Keratinocyte (primary cell): ENCODE results near the gene JCAD. TPM values are rescaled to one million over a fixed set of nuclear protein-coding genes. Genes with fewer than 3 reads are reported as not detected.

Source experiments
- DNase-seq: peaks from one replicate; pipeline ENCODE4 v3.0.0-alpha.2; 2011; ENCODE audit warnings: low read depth, missing footprints, low spot score
- FAIRE-seq: peaks from 2 replicates; lab custom pipeline; 2011; peaks lifted over from hg19 to GRCh38; lab: Jason Lieb, UNC
- H2AFZ ChIP-seq: 2 replicates; pipeline ENCODE4 v1.6.0; 2012; ENCODE audit warnings: low read length, control low read depth, inconsistent platforms; ENCODE audit not compliant: control insufficient read depth
- H3K27ac ChIP-seq: 2 replicates; pipeline ENCODE4 v1.5.1; 2011; ENCODE audit warnings: low read length; ENCODE audit not compliant: control insufficient read depth, insufficient read depth
- H3K27me3 ChIP-seq: 3 replicates; pipeline ENCODE4 v1.6.0; 2011; ENCODE audit warnings: low read length; ENCODE audit not compliant: control insufficient read depth, insufficient read depth; ENCODE audit errors: extremely low read depth
- H3K36me3 ChIP-seq, 2 experiments: 2 replicates in 1 of 2; 3 replicates in 1 of 2; pipeline ENCODE4 v1.5.1; 2011; ENCODE audit warnings: low read length in 2 of 2, mild to moderate bottlenecking in 1 of 2; ENCODE audit not compliant: control insufficient read depth in 2 of 2, insufficient read depth in 2 of 2; ENCODE audit errors: extremely low read depth in 1 of 2
- H3K4me1 ChIP-seq: 3 replicates; pipeline ENCODE4 v1.5.1; 2011; ENCODE audit warnings: low read length; ENCODE audit not compliant: control insufficient read depth, insufficient read depth; ENCODE audit errors: extremely low read depth
- H3K4me2 ChIP-seq: 3 replicates; pipeline ENCODE4 v1.6.0; 2011; ENCODE audit warnings: low read depth, low read length; ENCODE audit not compliant: control insufficient read depth, insufficient read depth; ENCODE audit errors: extremely low read depth
- H3K4me3 ChIP-seq, 3 experiments: fragments of 200-600 bp in 1 of 3; sonication (generic) in 1 of 3; 2 replicates in 2 of 3; 3 replicates in 1 of 3; pipeline ENCODE4 v1.5.1; 2011 to 2016; ENCODE audit warnings: low read length in 3 of 3, mild to moderate bottlenecking in 3 of 3, control low read depth in 2 of 3, inconsistent platforms in 1 of 3, low read depth in 1 of 3, mixed read lengths in 1 of 3, mixed run types in 1 of 3, moderate library complexity in 1 of 3; ENCODE audit not compliant: control insufficient read depth in 2 of 3, insufficient read depth in 2 of 3; ENCODE audit errors: extremely low read depth in 1 of 3
- H3K79me2 ChIP-seq: 2 replicates; pipeline ENCODE4 v1.6.0; 2012; ENCODE audit warnings: low read length; ENCODE audit not compliant: control insufficient read depth, insufficient read depth
- H3K9ac ChIP-seq: 3 replicates; pipeline ENCODE4 v1.6.0; 2011; ENCODE audit warnings: low read length; ENCODE audit not compliant: control insufficient read depth, insufficient read depth; ENCODE audit errors: extremely low read depth
- H3K9me1 ChIP-seq: 3 replicates; pipeline ENCODE4 v1.6.0; 2011; ENCODE audit warnings: low read length; ENCODE audit not compliant: control insufficient read depth, insufficient read depth; ENCODE audit errors: extremely low read depth
- H3K9me3 ChIP-seq: 2 replicates; pipeline ENCODE4 v1.5.1; 2012; ENCODE audit warnings: low read depth, low read length; ENCODE audit not compliant: control insufficient read depth
- H4K20me1 ChIP-seq: 3 replicates; pipeline ENCODE4 v1.6.0; 2011; ENCODE audit warnings: low read length; ENCODE audit not compliant: control insufficient read depth, insufficient read depth; ENCODE audit errors: extremely low read depth
- EZH2 ChIP-seq: IDR thresholded peaks from one replicate; pipeline ENCODE4 v1.6.1; 2012; ENCODE audit warnings: inconsistent platforms, mild to moderate bottlenecking, low read length, moderate library complexity
- dilution Hi-C: fragments of 300-500 bp; cut with MboI; formaldehyde crosslinking; loops from one replicate; pipeline ENCODE4 v1.7.0; 2020; ENCODE audit warnings: low sequenced_read_pairs; ENCODE audit not compliant: extremely low pct_ligation_motif_present
- polyA plus RNA-seq, 5 experiments: library from polyadenylated mRNA; depleted of rRNA in 3 of 5; stranded (reverse) in 3 of 5; stranded (forward) in 1 of 5; unstranded in 1 of 5; fragments of >200 nt; gene quantifications; 1 replicate in 1 of 5; 2 replicates in 3 of 5; 3 replicates in 1 of 5; pipeline versions ENCODE4 v1.2.1 to v1.2.3, GENCODE V29; 2011 to 2012; ENCODE audit warnings: missing spikeins in 2 of 5, low read depth in 1 of 5, low replicate concordance in 1 of 5
- TF ChIP-seq, protein P1 (sequence below), 3 experiments: IDR thresholded peaks in 1 of 3; conservative IDR thresholded peaks in 1 of 3; optimal IDR thresholded peaks in 1 of 3; 2 replicates in 2 of 3; 3 replicates in 1 of 3; pipeline versions ENCODE3 to v1.5.1; 2011; ENCODE audit warnings: low read length in 3 of 3, mild to moderate bottlenecking in 3 of 3, moderate library complexity in 2 of 3, control low read depth in 1 of 3, inconsistent platforms in 1 of 3; ENCODE audit not compliant: insufficient read depth in 2 of 3; ENCODE audit errors: extremely low read depth in 1 of 3

Gene JCAD
- polyA plus RNA-seq, 1 donor (not counting 4 experiments of a cell fraction or from before 2014, with no cell fraction given) = 0.10 TPM

DNA sequence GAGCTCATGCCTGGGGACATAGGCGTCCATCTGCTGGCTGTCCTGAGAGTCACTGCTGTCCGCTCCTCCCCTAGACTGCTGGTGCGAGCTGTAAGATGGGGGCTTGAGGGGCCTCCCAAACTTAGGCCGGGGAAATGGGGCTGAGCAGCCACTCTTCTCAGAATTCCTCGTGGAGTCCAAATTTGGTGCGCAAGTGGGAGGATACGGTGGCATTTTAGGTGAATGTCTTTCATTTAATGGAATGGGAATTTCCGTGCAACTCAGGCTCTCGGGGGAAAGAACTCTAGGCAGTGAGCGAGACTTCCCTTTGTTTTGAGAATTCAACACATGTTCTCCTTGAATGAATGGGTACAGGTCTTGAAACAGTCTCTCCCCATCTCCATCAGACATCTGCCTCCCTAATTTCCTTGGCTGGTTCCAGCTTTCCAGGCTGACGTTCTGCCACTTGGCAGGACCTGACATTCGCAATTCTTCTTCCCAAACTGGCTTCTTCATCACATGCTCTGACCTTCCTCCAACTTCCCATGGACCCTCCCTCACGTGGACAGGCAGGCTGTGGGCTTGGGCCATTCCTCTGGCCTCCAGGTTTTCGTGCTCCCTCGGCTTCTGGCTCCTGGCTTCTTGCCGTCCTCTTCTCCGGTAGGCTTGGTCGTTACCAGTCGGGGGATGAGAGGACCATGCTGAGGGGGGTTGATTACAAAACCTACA, 30.1 kb downstream of the JCAD start:
- no peak overlapping the region for H3K4me2 ChIP-seq
- dilution Hi-C loops = no loop called here
- no peaks in the 10 kb centered on the region for H3K9me1 ChIP-seq
- H3K79me2 ChIP-seq = no peaks in the 10 kb centered on the region
- H3K9ac ChIP-seq = no peak overlapping the region
- no peak overlapping the region for H3K4me3 ChIP-seq
- H3K9me3 ChIP-seq = no peaks in the 10 kb centered on the region
- DNase-seq (no peak), FAIRE-seq (no peak)
- no peak overlapping the region for H2AFZ ChIP-seq
- H3K27ac ChIP-seq = no peak overlapping the region
- TF ChIP-seq EZH2 = no peak
- TF ChIP-seq, protein P1, sequence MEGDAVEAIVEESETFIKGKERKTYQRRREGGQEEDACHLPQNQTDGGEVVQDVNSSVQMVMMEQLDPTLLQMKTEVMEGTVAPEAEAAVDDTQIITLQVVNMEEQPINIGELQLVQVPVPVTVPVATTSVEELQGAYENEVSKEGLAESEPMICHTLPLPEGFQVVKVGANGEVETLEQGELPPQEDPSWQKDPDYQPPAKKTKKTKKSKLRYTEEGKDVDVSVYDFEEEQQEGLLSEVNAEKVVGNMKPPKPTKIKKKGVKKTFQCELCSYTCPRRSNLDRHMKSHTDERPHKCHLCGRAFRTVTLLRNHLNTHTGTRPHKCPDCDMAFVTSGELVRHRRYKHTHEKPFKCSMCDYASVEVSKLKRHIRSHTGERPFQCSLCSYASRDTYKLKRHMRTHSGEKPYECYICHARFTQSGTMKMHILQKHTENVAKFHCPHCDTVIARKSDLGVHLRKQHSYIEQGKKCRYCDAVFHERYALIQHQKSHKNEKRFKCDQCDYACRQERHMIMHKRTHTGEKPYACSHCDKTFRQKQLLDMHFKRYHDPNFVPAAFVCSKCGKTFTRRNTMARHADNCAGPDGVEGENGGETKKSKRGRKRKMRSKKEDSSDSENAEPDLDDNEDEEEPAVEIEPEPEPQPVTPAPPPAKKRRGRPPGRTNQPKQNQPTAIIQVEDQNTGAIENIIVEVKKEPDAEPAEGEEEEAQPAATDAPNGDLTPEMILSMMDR (optimal IDR thresholded peaks at IDR 0.05 in 1 of 3, IDR thresholded peaks at IDR 0.05 in 1 of 3, conservative IDR thresholded peaks at IDR 0.05 in 1 of 3; ENCODE audit: extremely low read depth in 1 of 3, insufficient read depth in 2 of 3, low read length in 3 of 3) = no peak
- peaks cover 39% of the 10 kb centered on the region for H3K27me3 ChIP-seq
- H3K4me1 ChIP-seq = no peaks in the 10 kb centered on the region
- no peaks in the 10 kb centered on the region for H3K36me3 ChIP-seq
- no peaks in the 10 kb centered on the region for H4K20me1 ChIP-seq

GRCh38 chr10:30028738-30029030, 30.7 kb downstream of the JCAD start:
- TF ChIP-seq EZH2 = peak; percentile 27
- TF ChIP-seq, protein P1 (optimal IDR thresholded peaks at IDR 0.05 in 1 of 3, IDR thresholded peaks at IDR 0.05 in 1 of 3, conservative IDR thresholded peaks at IDR 0.05 in 1 of 3; ENCODE audit: extremely low read depth in 1 of 3, insufficient read depth in 2 of 3, low read length in 3 of 3) = no peak
- Histone ChIP-seq H3K4me1 (no peaks in the 10 kb centered on the region), H3K36me3 (no peaks in the 10 kb centered on the region), H3K9me1 (no peaks in the 10 kb centered on the region), H3K9me3 (no peaks in the 10 kb centered on the region), H3K4me2 (no peak overlapping the region), H3K79me2 (no peaks in the 10 kb centered on the region), H3K4me3 (no peak overlapping the region), H3K27me3 (peaks cover 38% of the 10 kb centered on the region), H2AFZ (no peak overlapping the region), H3K27ac (no peak overlapping the region), H4K20me1 (no peaks in the 10 kb centered on the region), H3K9ac (no peak overlapping the region)
- FAIRE-seq (no peak), DNase-seq (no peak)
- dilution Hi-C loops = no loop called here
